Measurements from ENCODE around the gene HIGD1A. TPM values are rescaled to one million over a fixed set of nuclear protein-coding genes. Genes with fewer than 3 reads are reported as not detected.

The HIGD1A gene
- polyA plus RNA-seq, 1 donor from 2014 or later: 350 TPM

GRCh38 chr3:42853056-42853455 lies 48.8 kb upstream of the HIGD1A start:
- H3K27me3 ChIP-seq (ENCODE audit: insufficient read depth, low read depth, low read length): no peaks in the 10 kb centered on the region
- no peak overlapping the region for H2AFZ ChIP-seq (ENCODE audit: low read depth, low read length)
- H3K9me3 ChIP-seq (ENCODE audit: low read length): no peaks in the 10 kb centered on the region
- H3K27ac ChIP-seq (ENCODE audit: low read length): no peak overlapping the region
- no peak for TF ChIP-seq POLR2AphosphoS5 (IDR thresholded peaks at IDR 0.05)
- TF ChIP-seq SMC3 (conservative IDR thresholded peaks at IDR 0.05; ENCODE audit: poor library complexity): no peak
- TF ChIP-seq EZH2 (IDR thresholded peaks at IDR 0.05; ENCODE audit: borderline replicate concordance, insufficient read depth, low read length, poor library complexity, severe bottlenecking): no peak
- H3F3A ChIP-seq (ENCODE audit: insufficient read depth, low read length, poor library complexity, severe bottlenecking): no peaks in the 10 kb centered on the region
- no peaks in the 10 kb centered on the region for H4K20me1 ChIP-seq (ENCODE audit: insufficient read depth)
- H3K36me3 ChIP-seq (ENCODE audit: insufficient read depth, low read length): no peaks in the 10 kb centered on the region
- H3K79me2 ChIP-seq (replicated peaks; ENCODE audit: insufficient read depth, low read length): no peaks in the 10 kb centered on the region
- no peak overlapping the region for H3K4me2 ChIP-seq (ENCODE audit: low read length)
- no peaks in the 10 kb centered on the region for H3K9me2 ChIP-seq (ENCODE audit: insufficient read depth, low read length)
- H3K4me3 ChIP-seq (ENCODE audit: low read length): no peak overlapping the region
- H3K9ac ChIP-seq (ENCODE audit: low read length): no peak overlapping the region

- no peaks in the 10 kb centered on the region for H3F3A ChIP-seq (ENCODE audit: insufficient read depth, low read length, poor library complexity, severe bottlenecking)
- no peaks in the 10 kb centered on the region for H4K20me1 ChIP-seq (ENCODE audit: insufficient read depth)
- H3K9ac ChIP-seq (ENCODE audit: low read length): no peak overlapping the region
- H3K79me2 ChIP-seq (replicated peaks; ENCODE audit: insufficient read depth, low read length): no peaks in the 10 kb centered on the region
- H3K27me3 ChIP-seq (ENCODE audit: insufficient read depth, low read depth, low read length): no peaks in the 10 kb centered on the region
- H2AFZ ChIP-seq (ENCODE audit: low read depth, low read length): no peak overlapping the region
- no peak overlapping the region for H3K27ac ChIP-seq (ENCODE audit: low read length)
- H3K9me3 ChIP-seq (ENCODE audit: low read length): no peaks in the 10 kb centered on the region
- TF ChIP-seq TAF1 (IDR thresholded peaks at IDR 0.05; ENCODE audit: low read depth) (no peak), CTCF (IDR thresholded peaks at IDR 0.05; ENCODE audit: poor library complexity, severe bottlenecking) (no peak), EZH2 (IDR thresholded peaks at IDR 0.05; ENCODE audit: borderline replicate concordance, insufficient read depth, low read length, poor library complexity, severe bottlenecking) (no peak), EP300 (conservative IDR thresholded peaks at IDR 0.05; ENCODE audit: poor library complexity, severe bottlenecking) (no peak), POLR2AphosphoS5 (IDR thresholded peaks at IDR 0.05) (no peak), MXI1 (conservative IDR thresholded peaks at IDR 0.05; ENCODE audit: poor library complexity, severe bottlenecking) (no peak), RAD21 (conservative IDR thresholded peaks at IDR 0.05) (no peak), SMC3 (conservative IDR thresholded peaks at IDR 0.05; ENCODE audit: poor library complexity) (no peak), REST (IDR thresholded peaks at IDR 0.05; ENCODE audit: borderline replicate concordance) (no peak)
- no peak overlapping the region for H3K4me3 ChIP-seq (ENCODE audit: low read length)
- no peaks in the 10 kb centered on the region for H3K36me3 ChIP-seq (ENCODE audit: insufficient read depth, low read length)
- no peak overlapping the region for H3K4me2 ChIP-seq (ENCODE audit: low read length)
- H3K9me2 ChIP-seq (ENCODE audit: insufficient read depth, low read length): no peaks in the 10 kb centered on the region
Observed at GRCh38 chr3:42852441-42852840, 48.2 kb upstream of the HIGD1A start.

All from neural cell (in vitro differentiated cells).